Neural progenitor cell (in vitro differentiated cells): Measurements from ENCODE around the gene CEBPE.

Experiments used
- CTCF ChIP-seq: fragments of 200-600 bp; sonication (generic); IDR thresholded peaks from 2 replicates; pipeline ENCODE4 v1.5.1; 2017; ENCODE audit warnings: antibody characterized with exemption, mild to moderate bottlenecking
- EZH2 ChIP-seq: fragments of 200-600 bp; sonication (generic); IDR thresholded peaks from 2 replicates; pipeline ENCODE4 v1.6.1; 2017; ENCODE audit warnings: antibody characterized with exemption, mild to moderate bottlenecking, moderate library complexity

DNA sequence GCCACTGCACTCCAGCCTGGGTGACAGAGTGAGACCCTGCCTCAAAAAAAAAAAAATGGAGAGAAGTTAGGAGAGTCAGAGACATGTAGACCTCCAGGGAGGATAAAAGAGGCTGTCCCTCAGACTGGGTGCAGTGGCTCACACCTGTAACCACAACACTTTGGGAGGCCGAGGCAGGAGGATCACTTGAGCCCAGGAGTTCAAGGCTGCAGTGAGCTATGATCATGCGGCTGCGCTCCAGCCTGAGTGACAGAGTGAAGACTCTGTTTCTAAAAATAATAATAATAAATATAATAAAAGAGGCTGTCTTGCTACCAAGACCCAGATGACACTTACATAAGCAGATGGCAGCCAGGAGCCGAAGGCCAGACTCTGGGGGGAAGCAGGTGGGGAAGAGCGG lies 45.9 kb upstream of the CEBPE start:
- TF ChIP-seq EZH2 = no peak
- TF ChIP-seq CTCF = no peak
